K562 (cell line): Measurements from ENCODE around the gene DARS1. TPM values are rescaled to one million over a fixed set of nuclear protein-coding genes. Genes with fewer than 3 reads are reported as not detected.

Experiments
- ATAC-seq: fragments of 200-7000 bp; cut with Tn5 transposase; 3 replicates; pipeline ENCODE4 v1.9.1; 2020; ENCODE audit warnings: moderate library complexity
- BruUV-seq: library from RNA; stranded (reverse); fragments of 400-500 nt; replicated peaks from 2 replicates; lab custom pipeline; 2021; lab: Mats Ljungman, UMichigan
- CTCF ChIA-PET: fragments of 300-600 bp; formaldehyde crosslinking; extraction: SDS; loops from one replicate; lab custom pipeline; 2021; ENCODE audit warnings: low intra/inter-chr PET ratio; lab: Yijun Ruan, JAX
- POLR2A ChIA-PET: fragments of 300-600, 350-650 bp; sonication (Branson Sonifier 250); formaldehyde crosslinking; extraction: SDS; loops from one replicate; lab custom pipeline; 2021; ENCODE audit warnings: antibody characterized with exemption, inconsistent platforms; lab: Yijun Ruan, JAX
- DNase-seq, 4 experiments: peaks; one replicate each; pipeline versions ENCODE4 v3.0.0 to v3.0.0-alpha.2; 2011 to 2018; ENCODE audit warnings: low spot score in 3 of 4, mixed read lengths in 3 of 4; ENCODE audit errors: extremely low read depth in 1 of 4
- FAIRE-seq: peaks from 2 replicates; lab custom pipeline; 2011; peaks lifted over from hg19 to GRCh38; lab: Jason Lieb, UNC
- H2AFZ ChIP-seq: 2 replicates; pipeline ENCODE4 v1.6.0; 2011; ENCODE audit warnings: low read depth, low read length, control low read depth, inconsistent platforms
- H3K27ac ChIP-seq: fragments of 200-600 bp; 3 replicates; pipeline ENCODE4 v1.8.0; 2011; ENCODE audit warnings: low read depth, mild to moderate bottlenecking, control low read depth, inconsistent platforms, low read length, moderate library complexity, mixed read lengths; ENCODE audit errors: extremely low read depth
- H3K27me3 ChIP-seq, 2 experiments: fragments of 300-600 bp in 1 of 2; 2 replicates in 1 of 2; 3 replicates in 1 of 2; pipeline versions ENCODE4 v1.6.0 to v1.8.0; 2011; ENCODE audit warnings: inconsistent platforms in 2 of 2, low read length in 2 of 2, mild to moderate bottlenecking in 1 of 2, mixed read lengths in 1 of 2, moderate library complexity in 1 of 2; ENCODE audit not compliant: control insufficient read depth in 2 of 2, insufficient read depth in 2 of 2
- H3K36me3 ChIP-seq: fragments of 300-600 bp; 3 replicates; pipeline ENCODE4 v1.8.0; 2011; ENCODE audit warnings: mild to moderate bottlenecking, low read length, inconsistent platforms; ENCODE audit not compliant: control insufficient read depth, insufficient read depth
- H3K4me1 ChIP-seq, 2 experiments: fragments of 200-600 bp in 1 of 2; replicated peaks in 1 of 2; 2 replicates in 1 of 2; 3 replicates in 1 of 2; pipeline versions ENCODE4 v1.5.1 to v1.8.0; 2011; ENCODE audit warnings: inconsistent platforms in 2 of 2, low read length in 2 of 2, mild to moderate bottlenecking in 1 of 2, mixed read lengths in 1 of 2, moderate library complexity in 1 of 2; ENCODE audit not compliant: control insufficient read depth in 2 of 2, insufficient read depth in 2 of 2
- H3K4me2 ChIP-seq: 2 replicates; pipeline ENCODE4 v1.6.1; 2011; ENCODE audit warnings: low read length, control low read depth, inconsistent platforms, mixed read lengths; ENCODE audit not compliant: insufficient read depth
- H3K4me3 ChIP-seq: fragments of 200-600 bp; sonication (generic), shearing (Covaris generic); 2 replicates; pipeline ENCODE4 v1.5.1; 2016; ENCODE audit warnings: control low read depth, inconsistent platforms
- H3K79me2 ChIP-seq: fragments of 200-600 bp; 3 replicates; pipeline ENCODE4 v1.8.0; 2011; ENCODE audit warnings: low read length, inconsistent platforms; ENCODE audit not compliant: control insufficient read depth, insufficient read depth
- H3K9ac ChIP-seq, 2 experiments: 2 replicates each; pipeline versions ENCODE4 v1.6.0 to v1.6.1; 2011; ENCODE audit warnings: low read depth in 2 of 2, low read length in 2 of 2, control low read depth in 1 of 2, inconsistent platforms in 1 of 2, mild to moderate bottlenecking in 1 of 2, mixed read lengths in 1 of 2; ENCODE audit not compliant: insufficient read depth in 1 of 2
- H3K9me1 ChIP-seq: one replicate; pipeline ENCODE4 v1.6.0; 2011; ENCODE audit warnings: inconsistent platforms, mild to moderate bottlenecking, low read length, moderate library complexity; ENCODE audit not compliant: control insufficient read depth, insufficient read depth
- H3K9me3 ChIP-seq: replicated peaks from 2 replicates; pipeline ENCODE4 v1.5.1; 2011; ENCODE audit warnings: low read depth, low read length, inconsistent platforms; ENCODE audit not compliant: control insufficient read depth, insufficient read depth
- H4K20me1 ChIP-seq: replicated peaks from 2 replicates; pipeline ENCODE4 v1.6.1; 2011; ENCODE audit warnings: low read length, inconsistent platforms, mixed read lengths; ENCODE audit not compliant: control insufficient read depth, insufficient read depth
- ADNP ChIP-seq: fragments of 200-800 bp; sonication (Bioruptor generic); IDR thresholded peaks from 2 replicates; pipeline ENCODE4 v1.6.1; 2016; ENCODE audit warnings: missing genetic modification characterization, missing compliant biosample characterization
- HNRNPLL ChIP-seq: fragments of 200-400 bp; formaldehyde crosslinking; IDR thresholded peaks from 2 replicates; pipeline ENCODE4 v1.6.1; 2017; ENCODE audit warnings: low read length, low read depth, mild to moderate bottlenecking; ENCODE audit not compliant: poor library complexity, severe bottlenecking
- POLR2B ChIP-seq: fragments of 450-650 bp; IDR thresholded peaks from 2 replicates; pipeline ENCODE4 v1.6.1; 2018; ENCODE audit warnings: low read depth; ENCODE audit not compliant: partially characterized antibody
- RBM14 ChIP-seq: fragments of 200-400 bp; formaldehyde crosslinking; IDR thresholded peaks from 2 replicates; pipeline ENCODE4 v1.6.1; 2018; ENCODE audit warnings: low read depth, mild to moderate bottlenecking, low read length, moderate library complexity, borderline replicate concordance; ENCODE audit not compliant: insufficient read depth
- SNIP1 ChIP-seq: fragments of 450-650 bp; IDR thresholded peaks from 2 replicates; pipeline ENCODE4 v1.7.1; 2017; ENCODE audit warnings: low read depth, mild to moderate bottlenecking
- ZNF583 ChIP-seq: fragments of 250-450 bp; sonication (Bioruptor Pico); IDR thresholded peaks from 2 replicates; pipeline ENCODE4 v1.4.0; 2020
- ZNF76 ChIP-seq: fragments of 250-450 bp; sonication (Bioruptor Pico); IDR thresholded peaks from 2 replicates; pipeline ENCODE4 v1.4.0; 2020; ENCODE audit warnings: mild to moderate bottlenecking, moderate library complexity, borderline replicate concordance
- ZSCAN32 ChIP-seq: fragments of 450-650 bp; formaldehyde crosslinking; IDR thresholded peaks from 2 replicates; pipeline ENCODE4 v1.4.0; 2020; ENCODE audit warnings: mild to moderate bottlenecking, moderate library complexity
- WGBS: fragments of 100-300 bp; shearing (Covaris generic); methylation state at CpG from one replicate; pipeline ENCODE4 v1.1.6; 2016; ENCODE audit warnings: low coverage, mixed read lengths; ENCODE audit not compliant: insufficient coverage; ENCODE audit errors: missing lambda C conversion rate; 5-methylcytosine and 5-hydroxymethylcytosine counted together
- in situ Hi-C: fragments of 300-500 bp; cut with MboI; formaldehyde crosslinking; loops from 4 replicates; pipeline ENCODE4 v1.15.0; 2018; ENCODE audit warnings: inconsistent platforms, mixed read lengths
- intact Hi-C: fragments of 100-400 bp; cut with micrococcal nuclease; formaldehyde crosslinking; loops from 2 replicates; pipeline ENCODE4 v1.14.2; 2022
- polyA plus RNA-seq, 8 experiments: library from polyadenylated mRNA; depleted of rRNA in 4 of 8; stranded (reverse) in 5 of 8; unstranded in 3 of 8; fragments of >200 nt; fragmentation: Nextera tagmentation in 2 of 8; fragmentation: Illumina TruSeq in 1 of 8; extraction: Ambion mirVana in 2 of 8; extraction: Trizol in 1 of 8; gene quantifications; 2 replicates each; pipeline versions ENCODE4 v1.2.1 to v1.2.3, GENCODE V29; 2011 to 2014; ENCODE audit warnings: inconsistent platforms in 1 of 8, missing spikeins in 1 of 8
- total RNA-seq, 7 experiments: library from RNA; depleted of rRNA in 6 of 7; stranded (reverse); fragments of >200 nt in 6 of 7; fragmentation: Illumina TruSeq in 2 of 7; extraction: Trizol in 2 of 7; gene quantifications; 2 replicates each; pipeline versions ENCODE4 v1.2.1 to v1.2.3, GENCODE V29; 2011 to 2021; ENCODE audit warnings: low replicate concordance in 1 of 7

The DARS1 gene
- total and polyA plus RNA-seq, 9 of the 15 experiments (the other 6 are each of a cell fraction or from before 2014, with no cell fraction given) = 91.5 to 239 (median 98.0) TPM

DNA sequence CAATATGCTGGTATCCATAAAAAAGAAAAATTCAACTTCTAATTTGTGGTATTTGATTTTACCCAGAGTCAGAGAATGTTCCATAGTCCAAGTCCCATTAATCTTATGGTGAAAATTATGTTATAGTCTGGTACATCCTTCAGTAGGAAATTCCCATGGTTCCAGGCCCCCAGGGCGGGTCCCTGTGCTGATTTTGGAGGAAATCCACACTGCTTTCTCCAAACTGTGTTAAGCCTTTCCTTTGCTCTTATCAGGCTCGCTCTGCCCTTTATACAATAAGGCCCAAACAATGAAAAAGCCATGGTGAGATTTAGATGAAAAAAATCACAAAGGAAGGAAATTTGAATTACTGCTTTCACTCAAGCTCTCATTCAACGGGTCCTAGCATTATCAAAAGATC is 46.8 kb upstream of the DARS1 start:
- no peaks in the 10 kb centered on the region for H3K4me1 ChIP-seq
- intact Hi-C loops = no loop called here
- FAIRE-seq (no peak), ATAC-seq (no peak), DNase-seq (no peak)
- in situ Hi-C loops = no loop called here
- H2AFZ ChIP-seq = no peak overlapping the region
- H4K20me1 ChIP-seq = no peaks in the 10 kb centered on the region
- no peak overlapping the region for H3K9ac ChIP-seq
- H3K79me2 ChIP-seq = no peaks in the 10 kb centered on the region
- TF ChIP-seq ZSCAN32 (no peak), SNIP1 (no peak), POLR2B (no peak), RBM14 (no peak), ADNP (tag) (no peak), HNRNPLL (no peak), ZNF76 (CRISPR knock-in tag) (no peak), ZNF583 (CRISPR knock-in tag) (no peak)
- TF ChIP-seq, all 486 proteins: peak for 0
- H3K27ac ChIP-seq = no peak overlapping the region
- WGBS = 0% methylated on average over 3 of the region's 3 CpGs
- ChIA-PET CTCF (no interaction called here), POLR2A (no interaction called here)
- H3K27me3 ChIP-seq = peaks cover 4 to 7% of the 10 kb centered on the region in 2 experiments; a peak in 3 of 5 replicates
- no peaks in the 10 kb centered on the region for H3K36me3 ChIP-seq
- H3K9me3 ChIP-seq = no peaks in the 10 kb centered on the region
- H3K9me1 ChIP-seq = no peaks in the 10 kb centered on the region
- no peak overlapping the region for H3K4me3 ChIP-seq
- no peak overlapping the region for H3K4me2 ChIP-seq
- BruUV-seq = no TSS peak
